Amniotic epithelial cell (primary cell): ENCODE data around the gene RINT1.
A peak's percentile ranks its signal among the peaks of the same experiment; 100 is the strongest.
"Not testable (repeated sequence)": the region's sequence is repeated elsewhere in the genome, so short reads cannot be mapped to it uniquely, and the experiment has no call there.

Experiments
- DNase-seq: peaks from one replicate; pipeline ENCODE4 v3.0.0-alpha.2; 2010; ENCODE audit warnings: low read depth

The RINT1 gene

GRCh38 chr7:105531792-105532671 lies at the start of gene RINT1:
TSS of gene RINT1 (plus strand) at chr7:105532201. CDS start at chr7:105532316, 115 bp downstream.
- peak; percentile 84 for DNase-seq

GRCh38 chr7:105487579-105488571 lies 44.1 kb upstream of the RINT1 start:
- DNase-seq: peak; percentile 80

- peak; percentile 15 for DNase-seq
Observed at GRCh38 chr7:105489409-105489808, 42.6 kb upstream of the RINT1 start.

GRCh38 chr7:105493196-105493922 lies 38.6 kb upstream of the RINT1 start:
- DNase-seq: no peak

- peak; percentile 82 for DNase-seq
Observed at GRCh38 chr7:105493923-105494315, 38.1 kb upstream of the RINT1 start.

GRCh38 chr7:105496521-105496920 lies 35.5 kb upstream of the RINT1 start:
- peak; percentile 79 for DNase-seq

- no peak for DNase-seq
Observed at GRCh38 chr7:105497016-105497415, 35.0 kb upstream of the RINT1 start.

GRCh38 chr7:105502173-105502572 lies 29.8 kb upstream of the RINT1 start:
- DNase-seq: no peak

GRCh38 chr7:105512415-105512814 lies 19.6 kb upstream of the RINT1 start:
- DNase-seq: no peak

GRCh38 chr7:105512926-105513526 lies 19.0 kb upstream of the RINT1 start:
- no peak for DNase-seq

- not testable (repeated sequence) for DNase-seq
Observed at GRCh38 chr7:105515610-105516009, 16.4 kb upstream of the RINT1 start.

GRCh38 chr7:105519353-105519752 lies 12.6 kb upstream of the RINT1 start:
- no peak for DNase-seq

- peak; percentile 31 for DNase-seq
Observed at GRCh38 chr7:105520620-105521019, 11.4 kb upstream of the RINT1 start.

- DNase-seq: peak; percentile 51
Observed at GRCh38 chr7:105521027-105521716, 10.8 kb upstream of the RINT1 start.

GRCh38 chr7:105521717-105522463 lies 10.1 kb upstream of the RINT1 start, which contains the start of gene PUS7:
TSS of gene PUS7 (minus strand) at chr7:105522271. CDS start at chr7:105508512, 13,759 bp downstream.
- DNase-seq: peak; percentile 82

GRCh38 chr7:105524423-105524822 lies 7.6 kb upstream of the RINT1 start:
- not testable (repeated sequence) for DNase-seq

- no peak for DNase-seq
Observed at GRCh38 chr7:105524840-105525239, 7.2 kb upstream of the RINT1 start.

GRCh38 chr7:105527737-105528136 lies 4.3 kb upstream of the RINT1 start:
- not testable (repeated sequence) for DNase-seq

- no peak for DNase-seq
Observed at GRCh38 chr7:105530126-105530525, 1.9 kb upstream of the RINT1 start.

GRCh38 chr7:105530546-105530945 lies 1.5 kb upstream of the RINT1 start:
- DNase-seq: no peak
